ENCODE data around the gene DSP.
A peak's percentile ranks its signal among the peaks of the same experiment; 100 is the strongest.

DSP gene

DNA sequence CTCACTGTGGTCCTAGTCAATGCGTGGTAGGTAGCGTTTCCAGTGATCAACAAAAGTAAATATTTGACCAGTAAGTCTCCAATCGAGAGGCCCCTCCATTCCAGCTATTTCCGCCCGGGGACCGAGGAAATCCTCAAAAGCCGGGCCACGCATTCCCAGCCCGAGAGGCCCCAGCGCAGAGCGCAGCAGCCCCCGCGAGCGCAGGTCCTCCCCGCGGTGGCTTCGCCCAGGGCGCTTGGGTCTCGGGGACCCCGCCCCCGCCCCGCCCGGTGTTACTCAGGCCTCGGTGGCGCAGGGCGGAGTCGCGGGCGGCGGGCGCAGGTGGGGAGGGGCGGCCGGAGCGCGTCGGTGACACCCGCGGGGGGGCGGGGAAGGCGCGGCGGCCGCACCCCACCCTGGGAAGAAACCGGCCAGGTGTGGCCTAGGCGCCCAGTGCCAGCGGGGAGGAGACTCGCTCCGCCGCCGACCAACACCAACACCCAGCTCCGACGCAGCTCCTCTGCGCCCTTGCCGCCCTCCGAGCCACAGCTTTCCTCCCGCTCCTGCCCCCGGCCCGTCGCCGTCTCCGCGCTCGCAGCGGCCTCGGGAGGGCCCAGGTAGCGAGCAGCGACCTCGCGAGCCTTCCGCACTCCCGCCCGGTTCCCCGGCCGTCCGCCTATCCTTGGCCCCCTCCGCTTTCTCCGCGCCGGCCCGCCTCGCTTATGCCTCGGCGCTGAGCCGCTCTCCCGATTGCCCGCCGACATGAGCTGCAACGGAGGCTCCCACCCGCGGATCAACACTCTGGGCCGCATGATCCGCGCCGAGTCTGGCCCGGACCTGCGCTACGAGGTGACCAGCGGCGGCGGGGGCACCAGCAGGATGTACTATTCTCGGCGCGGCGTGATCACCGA, at the start of gene DSP:
Gene DSP, plus strand, starts transcription at position 497 of the 890 bp plus-strand sequence. Its CDS starts 245 bp downstream, at position 742.
- DNase-seq: no peak

DNA sequence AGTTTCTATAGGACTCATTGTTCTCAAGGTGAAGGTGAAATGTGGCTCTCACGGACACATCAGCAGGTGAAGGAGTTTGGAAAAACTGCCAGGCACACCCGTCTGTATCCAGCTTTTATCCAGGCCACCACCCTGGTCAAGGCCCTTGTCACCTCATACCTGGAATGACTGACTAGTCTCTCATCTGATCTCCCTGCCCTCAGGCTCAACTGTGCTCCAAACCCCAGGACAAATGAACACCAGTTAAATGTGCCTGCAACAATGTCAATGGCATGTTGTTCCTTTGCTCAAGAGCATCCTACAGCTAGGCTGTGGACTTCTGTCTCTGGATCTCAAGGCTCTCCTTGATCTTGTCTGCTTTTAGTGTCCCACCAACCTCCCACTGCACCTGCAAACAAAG, 47.6 kb upstream of the DSP start:
- DNase-seq: no peak

- DNase-seq: no peak
These were observed 46.8 kb upstream of the DSP start for GRCh38 chr6:7494638-7495037.

GRCh38 chr6:7496266-7496875, 45.1 kb upstream of the DSP start:
- no peak for DNase-seq

DNA sequence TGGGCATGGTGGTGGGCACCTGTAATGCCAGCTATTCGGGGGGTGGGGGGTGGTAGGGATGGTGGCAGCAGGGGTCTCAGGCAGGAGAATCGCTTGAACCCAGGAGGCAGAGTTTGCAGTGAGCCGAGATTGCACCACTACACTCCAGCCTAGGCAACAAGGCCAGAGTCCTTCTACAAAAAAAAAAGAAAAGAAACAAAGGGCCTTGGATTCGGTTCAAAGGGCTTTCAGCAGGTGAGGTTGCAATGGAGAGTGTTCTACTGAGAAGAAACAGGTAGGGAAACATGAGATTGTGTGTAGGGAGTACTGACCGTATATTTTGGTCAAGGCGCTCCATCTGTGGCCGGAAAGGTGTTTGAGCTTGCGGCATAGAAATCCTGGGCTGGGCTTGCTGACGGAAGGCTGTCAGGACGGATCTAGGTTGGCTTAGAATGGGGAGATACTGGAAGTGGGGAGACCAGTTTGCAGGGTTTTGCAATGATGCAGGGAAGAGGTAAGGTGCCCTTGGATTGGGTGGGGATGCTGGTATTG, 40.7 kb upstream of the DSP start:
- DNase-seq: no peak

DNA sequence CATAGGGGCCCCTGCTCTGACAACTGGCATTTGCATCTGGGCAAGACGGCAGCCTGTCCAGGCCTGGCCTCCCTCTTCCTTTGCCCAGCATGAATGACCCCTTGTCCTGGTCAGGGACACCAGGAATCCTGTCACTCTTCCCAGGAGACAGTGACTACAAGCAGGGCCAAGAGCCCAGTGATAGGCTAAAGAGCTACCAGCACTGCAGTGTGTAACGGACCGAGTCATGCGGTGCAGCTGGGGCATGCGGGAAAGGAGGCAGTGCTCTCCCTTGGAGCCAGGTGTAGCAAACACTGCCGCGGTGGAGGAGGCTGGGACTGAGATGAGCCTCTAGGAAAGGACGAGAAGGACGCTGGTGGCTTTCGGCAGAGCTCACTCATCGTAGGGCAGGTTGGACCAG, 38.7 kb upstream of the DSP start:
- peak in 1 of 14 donors; percentile 22 for DNase-seq

GRCh38 chr6:7504041-7504440, 37.4 kb upstream of the DSP start:
- no peak for DNase-seq

GRCh38 chr6:7505189-7505699, 36.2 kb upstream of the DSP start:
- no peak for DNase-seq

DNA sequence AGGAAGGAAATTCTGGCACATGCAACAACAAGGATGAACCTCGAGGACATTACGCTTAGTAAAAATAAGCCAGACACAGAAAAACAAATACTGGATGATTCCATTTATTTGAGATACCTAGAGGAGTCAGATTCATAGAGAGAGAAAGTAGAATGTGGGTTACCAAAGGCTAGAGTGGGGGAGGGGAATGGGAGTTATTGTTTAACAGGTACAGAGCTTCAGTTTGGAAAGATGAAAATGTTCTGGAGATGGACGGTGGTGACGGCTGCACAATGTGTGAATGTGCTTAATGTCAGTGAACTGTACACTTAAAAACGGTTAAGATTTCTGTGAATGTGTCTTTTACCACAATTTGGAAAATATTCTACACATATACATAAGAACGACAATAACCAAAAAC, 33.9 kb upstream of the DSP start:
- DNase-seq: no peak

- no peak for DNase-seq
These were observed 29.2 kb upstream of the DSP start for GRCh38 chr6:7512320-7512719.

DNA sequence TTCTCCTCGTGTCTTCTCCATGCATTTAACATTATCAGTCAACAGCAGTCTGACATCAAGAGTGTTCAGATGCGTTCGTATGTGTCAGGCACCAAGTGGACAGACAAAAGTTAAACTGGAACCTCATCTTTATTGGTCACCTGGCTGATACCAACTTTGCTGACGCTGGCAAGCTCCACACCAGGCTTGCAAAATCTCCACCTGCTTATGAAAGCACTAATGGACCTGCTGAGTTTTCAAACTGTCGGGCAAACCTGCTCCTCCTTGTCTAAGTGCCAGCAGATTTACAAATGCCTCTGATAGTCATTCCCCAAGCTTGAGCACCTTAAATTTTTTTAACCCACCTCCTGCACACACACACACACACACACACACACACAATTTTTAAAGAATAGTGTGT, 27.9 kb upstream of the DSP start:
- no peak for DNase-seq

- DNase-seq: no peak
These were observed 26.1 kb upstream of the DSP start for GRCh38 chr6:7515363-7515762.

DNA sequence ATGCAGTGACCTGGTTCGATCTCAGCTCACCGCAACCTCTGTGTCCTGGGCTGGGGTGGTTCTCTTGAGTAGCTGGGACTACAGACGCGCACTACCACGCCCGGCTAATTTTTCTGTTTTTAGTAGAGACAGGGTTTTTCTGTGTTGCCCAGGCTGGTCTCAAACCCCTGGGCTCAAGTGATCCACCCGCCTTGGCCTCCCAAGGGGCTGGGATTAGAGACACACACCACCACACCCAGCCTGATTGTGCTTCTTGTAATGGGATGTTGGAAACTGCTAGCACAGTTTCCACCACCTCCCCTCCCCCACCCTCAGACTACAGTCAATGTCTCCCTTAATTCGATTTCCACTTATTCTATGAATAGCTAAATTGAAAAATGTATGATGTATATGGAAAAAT, 22.6 kb upstream of the DSP start:
- DNase-seq: no peak

GRCh38 chr6:7522873-7523272, 18.6 kb upstream of the DSP start:
- DNase-seq: no peak

DNA sequence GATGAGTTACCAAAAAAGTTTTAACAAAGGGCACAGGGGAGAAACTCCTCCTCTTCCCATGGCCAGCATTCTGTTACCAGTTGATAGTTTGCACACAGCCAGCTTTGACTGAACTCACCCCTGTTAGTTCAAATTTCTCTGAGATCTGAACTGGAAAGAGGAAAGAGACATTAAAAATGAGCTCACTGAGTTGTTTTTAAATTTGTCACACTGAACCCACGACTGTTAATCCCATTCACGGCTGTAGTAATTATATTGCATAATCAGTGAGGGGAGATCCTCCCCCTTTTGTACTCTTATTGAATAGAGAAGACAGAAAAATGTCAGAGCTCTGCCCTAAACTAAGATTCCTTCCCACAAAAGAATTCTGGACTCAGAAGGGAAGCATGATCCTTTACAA, 17.5 kb upstream of the DSP start:
- no peak for DNase-seq

DNA sequence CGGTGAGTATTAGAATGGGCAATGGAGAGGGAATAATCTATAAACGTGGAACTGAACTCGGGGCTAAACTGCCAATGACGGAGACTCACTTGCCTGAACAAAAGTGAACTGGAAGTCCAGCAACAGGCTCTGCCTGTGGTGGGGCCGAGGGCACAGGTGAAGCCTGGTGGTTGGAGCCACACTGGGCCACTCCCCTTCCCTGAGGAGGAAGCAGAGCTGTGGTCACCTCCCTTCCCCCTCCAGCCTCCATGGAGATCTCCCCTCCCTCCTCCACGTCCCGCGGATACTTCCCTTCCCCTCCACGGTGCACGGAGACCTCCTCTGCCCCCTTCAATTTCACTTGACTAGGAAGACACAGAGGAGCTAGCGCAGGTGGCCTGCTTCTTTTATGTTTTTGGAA, 14.7 kb upstream of the DSP start:
- DNase-seq: no peak

DNA sequence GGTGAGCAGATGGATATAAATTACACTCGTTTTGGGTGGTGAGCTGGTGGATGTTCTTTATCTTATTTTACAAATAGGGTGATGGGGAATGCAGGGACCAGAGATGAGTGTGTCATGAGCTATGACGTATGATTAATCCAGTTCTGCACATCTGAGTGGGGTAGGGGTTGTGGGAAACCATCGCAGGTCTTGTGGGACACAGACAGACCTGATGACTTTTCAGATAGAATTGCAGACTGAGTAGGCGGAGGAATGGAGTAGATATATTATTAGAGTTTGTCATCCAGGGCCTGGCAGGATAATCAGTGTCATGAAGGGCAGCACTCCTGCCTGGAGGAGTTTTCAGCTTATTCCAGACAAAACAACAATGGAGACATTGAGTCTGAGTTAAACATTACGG, 12.9 kb upstream of the DSP start:
- no peak for DNase-seq

- DNase-seq: no peak
These were observed 12.3 kb upstream of the DSP start for GRCh38 chr6:7529141-7529540.

DNA sequence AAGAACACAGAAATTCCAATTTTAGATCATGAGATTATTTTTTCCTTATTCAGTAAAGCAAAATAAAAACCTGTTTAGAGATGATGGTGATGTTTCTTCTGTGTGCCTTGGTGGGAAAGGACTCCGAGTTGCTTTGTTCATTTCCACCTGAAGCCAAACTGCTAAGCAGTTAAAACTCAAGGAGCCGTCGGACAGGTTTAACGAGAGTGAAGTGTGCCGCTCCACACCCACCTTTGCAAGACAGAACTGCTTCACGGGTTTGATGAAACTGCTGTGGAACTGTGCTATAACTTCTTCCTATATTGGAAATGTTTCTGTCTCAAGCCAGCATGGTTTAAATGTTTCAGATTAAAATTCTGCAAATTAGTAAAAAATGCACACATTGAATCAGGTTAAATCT, 9.2 kb upstream of the DSP start:
- DNase-seq: no peak

DNA sequence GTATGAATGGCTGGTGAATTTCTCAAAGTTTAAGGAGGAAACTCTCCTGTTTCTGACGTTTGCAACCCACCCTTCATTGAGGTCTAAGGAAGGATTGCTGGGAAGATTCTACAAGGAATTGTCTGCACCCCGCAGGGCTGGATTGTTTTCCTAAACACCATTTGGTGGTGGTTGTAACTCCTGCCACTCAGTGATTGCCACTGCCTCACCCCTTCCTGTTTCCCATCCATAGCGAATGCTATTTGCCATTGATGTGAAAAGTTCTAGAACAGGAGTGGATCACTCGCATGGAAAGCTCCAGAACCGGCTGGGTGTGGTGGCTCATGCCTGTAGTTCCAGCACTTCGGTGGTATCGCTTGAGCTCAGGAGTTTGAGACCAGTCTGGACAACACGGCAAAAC, 8.7 kb upstream of the DSP start:
- DNase-seq: no peak

GRCh38 chr6:7534192-7534591, 7.3 kb upstream of the DSP start:
- DNase-seq: no peak

GRCh38 chr6:7535498-7535897, 6.0 kb upstream of the DSP start:
- no peak for DNase-seq

DNA sequence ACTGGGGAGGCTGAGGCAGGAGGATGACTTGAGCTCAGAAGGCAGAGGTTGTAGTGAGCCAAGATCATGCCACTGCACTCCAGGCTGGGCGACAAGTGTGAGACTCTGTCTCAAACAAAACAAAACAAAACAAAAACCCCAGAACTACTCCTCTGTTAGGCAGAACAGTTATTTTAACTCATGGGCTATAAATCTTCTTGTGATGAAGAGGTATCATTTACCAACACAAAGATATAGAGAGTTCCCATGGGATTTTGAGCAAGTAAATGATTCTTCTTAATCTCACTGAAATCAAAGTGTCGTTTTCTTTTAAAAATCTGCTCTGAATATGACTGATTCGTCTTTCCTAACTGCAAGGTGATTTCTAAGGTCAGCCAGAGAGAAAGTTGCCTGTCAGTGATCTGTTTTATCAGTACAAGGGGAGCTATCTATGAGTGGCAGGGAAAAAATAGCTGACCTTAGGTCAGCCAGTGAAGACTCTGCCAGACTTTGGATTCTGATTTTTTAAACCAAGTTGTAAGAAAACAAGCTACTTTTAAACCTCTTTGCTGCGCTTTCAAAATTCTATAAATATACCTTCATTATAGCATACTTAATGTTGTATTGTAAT, 3.8 kb upstream of the DSP start:
- DNase-seq: no peak

Measured in C1 segment of cervical spinal cord (tissue), 14 donors.